Liver (tissue), 3 donors: ENCODE results near the gene METTL21C.

Experiments
- GABPA ChIP-seq, 2 donors: IDR thresholded peaks in 1 of 2; conservative IDR thresholded peaks in 1 of 2; 2 replicates each; pipeline ENCODE4 v1.6.1; 2016; ENCODE audit warnings: antibody characterized with exemption in 2 of 2, mild to moderate bottlenecking in 1 of 2, moderate library complexity in 1 of 2
- RAD21 ChIP-seq, 2 donors: IDR thresholded peaks; 2 replicates each; pipeline ENCODE4 v1.6.1; 2016; ENCODE audit warnings: antibody characterized with exemption in 2 of 2, mild to moderate bottlenecking in 2 of 2
- REST ChIP-seq: IDR thresholded peaks from 2 replicates; pipeline ENCODE4 v1.6.1; 2016; ENCODE audit warnings: antibody characterized with exemption, mild to moderate bottlenecking
- TAF1 ChIP-seq: conservative IDR thresholded peaks from 2 replicates; pipeline ENCODE4 v1.6.1; 2016; ENCODE audit warnings: antibody characterized with exemption, mild to moderate bottlenecking
- YY1 ChIP-seq: IDR thresholded peaks from 2 replicates; pipeline ENCODE4 v1.6.1; 2016; ENCODE audit warnings: antibody characterized with exemption, mild to moderate bottlenecking
- TF ChIP-seq, protein P1 (sequence below): fragments of 150-350 bp; IDR thresholded peaks from 2 replicates; pipeline ENCODE4 v1.5.1; 2017; ENCODE audit warnings: improper control_type of control experiment, low read depth, low read length; ENCODE audit not compliant: missing input control
- donor health status: healthy.
- donor health status: healthy.

GRCh38 chr13:102683637-102684036 lies 11.2 kb downstream of the METTL21C start:
- TF ChIP-seq, protein P1, sequence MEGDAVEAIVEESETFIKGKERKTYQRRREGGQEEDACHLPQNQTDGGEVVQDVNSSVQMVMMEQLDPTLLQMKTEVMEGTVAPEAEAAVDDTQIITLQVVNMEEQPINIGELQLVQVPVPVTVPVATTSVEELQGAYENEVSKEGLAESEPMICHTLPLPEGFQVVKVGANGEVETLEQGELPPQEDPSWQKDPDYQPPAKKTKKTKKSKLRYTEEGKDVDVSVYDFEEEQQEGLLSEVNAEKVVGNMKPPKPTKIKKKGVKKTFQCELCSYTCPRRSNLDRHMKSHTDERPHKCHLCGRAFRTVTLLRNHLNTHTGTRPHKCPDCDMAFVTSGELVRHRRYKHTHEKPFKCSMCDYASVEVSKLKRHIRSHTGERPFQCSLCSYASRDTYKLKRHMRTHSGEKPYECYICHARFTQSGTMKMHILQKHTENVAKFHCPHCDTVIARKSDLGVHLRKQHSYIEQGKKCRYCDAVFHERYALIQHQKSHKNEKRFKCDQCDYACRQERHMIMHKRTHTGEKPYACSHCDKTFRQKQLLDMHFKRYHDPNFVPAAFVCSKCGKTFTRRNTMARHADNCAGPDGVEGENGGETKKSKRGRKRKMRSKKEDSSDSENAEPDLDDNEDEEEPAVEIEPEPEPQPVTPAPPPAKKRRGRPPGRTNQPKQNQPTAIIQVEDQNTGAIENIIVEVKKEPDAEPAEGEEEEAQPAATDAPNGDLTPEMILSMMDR = no peak
- TF ChIP-seq GABPA (IDR thresholded peaks at IDR 0.05 in 1 of 2, conservative IDR thresholded peaks at IDR 0.05 in 1 of 2) (no peak), YY1 (no peak), TAF1 (no peak), REST (no peak), RAD21 (IDR thresholded peaks at IDR 0.05) (no peak)
